ENCODE measurements around the gene MPC2. TPM values are rescaled to one million over a fixed set of nuclear protein-coding genes. Genes with fewer than 3 reads are reported as not detected.

Gene MPC2
- polyA plus RNA-seq, 3 donors = 14.2 to 70.3 (median 59.4) TPM

DNA sequence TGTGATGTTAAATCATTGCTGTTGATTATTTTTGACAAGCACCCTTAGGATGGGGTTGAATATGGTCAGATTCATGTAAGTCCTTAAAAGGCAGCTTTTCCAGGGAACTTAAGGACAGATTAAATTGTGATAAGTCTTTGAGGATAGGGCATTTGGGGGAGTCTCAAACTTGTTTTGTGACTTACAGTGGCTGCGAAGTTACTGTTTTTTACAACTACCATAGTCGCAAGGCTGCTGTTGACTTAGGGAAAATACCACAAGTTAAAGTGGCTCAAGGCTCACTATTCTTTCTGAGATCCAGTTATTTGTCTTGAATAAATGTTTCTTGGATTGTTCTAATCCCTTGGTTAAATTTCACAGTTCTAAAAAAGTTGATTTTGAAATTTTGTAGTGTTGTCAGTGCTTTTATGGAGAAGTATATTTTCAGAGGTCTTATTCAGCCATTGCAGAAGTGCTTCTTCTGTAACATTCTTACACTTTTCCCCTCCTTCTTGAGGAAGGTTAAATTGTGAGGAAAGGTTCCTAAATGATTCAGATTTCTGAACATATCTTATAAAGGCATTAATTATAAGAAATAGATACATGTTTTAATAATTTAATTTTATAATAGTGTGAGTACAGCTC, 47.0 kb upstream of the MPC2 start:
- H3K4me2 ChIP-seq (replicated peaks; ENCODE audit: extremely low read depth, low read length, poor library complexity, severe bottlenecking) = no peak overlapping the region
- peaks cover 6 to 44% of the 10 kb centered on the region in 2 donors for H3K36me3 ChIP-seq (replicated peaks in 1 of 2; ENCODE audit: control insufficient read depth in 1 of 2, insufficient read depth in 2 of 2, low read length in 2 of 2)
- no peaks in the 10 kb centered on the region for H3K27me3 ChIP-seq (ENCODE audit: control insufficient read depth in 2 of 2, insufficient read depth in 2 of 2, low read length in 2 of 2)
- H3K27me3 Mint-ChIP-seq (ENCODE audit: low read depth in 3 of 3) = peaks cover 0 to 2% (median 0%) of the 10 kb centered on the region in 3 donors
- H4K20me1 ChIP-seq (ENCODE audit: insufficient read depth, low read length) = no peaks in the 10 kb centered on the region
- no peak overlapping the region for H3K4me3 ChIP-seq (replicated peaks in 1 of 3; ENCODE audit: low read depth in 2 of 3, low read length in 3 of 3)
- H2AFZ ChIP-seq (ENCODE audit: insufficient read depth, low read depth, low read length, poor library complexity, severe bottlenecking) = no peak overlapping the region
- WGBS (ENCODE audit: insufficient coverage) = no CpG with 5 or more reads among the region's 2 CpGs
- H3K4me1 ChIP-seq (ENCODE audit: control insufficient read depth in 1 of 2, insufficient read depth in 2 of 2, low read length in 2 of 2) = no peaks in the 10 kb centered on the region
- H3K4me1 Mint-ChIP-seq = no peaks in the 10 kb centered on the region
- intact Hi-C loops (cut with micrococcal nuclease) = no loop called here
- H3K27ac ChIP-seq (ENCODE audit: low read depth in 1 of 2, low read length in 2 of 2) = no peak overlapping the region
- H3K4me3 Mint-ChIP-seq = no peak overlapping the region
- no peaks in the 10 kb centered on the region for H3K79me2 ChIP-seq (ENCODE audit: insufficient read depth, low read length)
- H3K9me3 Mint-ChIP-seq = peaks cover 0 to 3% (median 0%) of the 10 kb centered on the region in 7 donors
- TF ChIP-seq, protein P1, sequence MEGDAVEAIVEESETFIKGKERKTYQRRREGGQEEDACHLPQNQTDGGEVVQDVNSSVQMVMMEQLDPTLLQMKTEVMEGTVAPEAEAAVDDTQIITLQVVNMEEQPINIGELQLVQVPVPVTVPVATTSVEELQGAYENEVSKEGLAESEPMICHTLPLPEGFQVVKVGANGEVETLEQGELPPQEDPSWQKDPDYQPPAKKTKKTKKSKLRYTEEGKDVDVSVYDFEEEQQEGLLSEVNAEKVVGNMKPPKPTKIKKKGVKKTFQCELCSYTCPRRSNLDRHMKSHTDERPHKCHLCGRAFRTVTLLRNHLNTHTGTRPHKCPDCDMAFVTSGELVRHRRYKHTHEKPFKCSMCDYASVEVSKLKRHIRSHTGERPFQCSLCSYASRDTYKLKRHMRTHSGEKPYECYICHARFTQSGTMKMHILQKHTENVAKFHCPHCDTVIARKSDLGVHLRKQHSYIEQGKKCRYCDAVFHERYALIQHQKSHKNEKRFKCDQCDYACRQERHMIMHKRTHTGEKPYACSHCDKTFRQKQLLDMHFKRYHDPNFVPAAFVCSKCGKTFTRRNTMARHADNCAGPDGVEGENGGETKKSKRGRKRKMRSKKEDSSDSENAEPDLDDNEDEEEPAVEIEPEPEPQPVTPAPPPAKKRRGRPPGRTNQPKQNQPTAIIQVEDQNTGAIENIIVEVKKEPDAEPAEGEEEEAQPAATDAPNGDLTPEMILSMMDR (IDR thresholded peaks at IDR 0.05) = no peak
- peaks cover 38 to 45% of the 10 kb centered on the region in 2 donors for H3K36me3 Mint-ChIP-seq
- no peak overlapping the region for H3K27ac Mint-ChIP-seq
- no peak overlapping the region for H3K9ac ChIP-seq (ENCODE audit: insufficient read depth, low read length, poor library complexity, severe bottlenecking)
- no peaks in the 10 kb centered on the region for H3K9me3 ChIP-seq (replicated peaks in 1 of 2; ENCODE audit: control insufficient read depth in 1 of 2, insufficient read depth in 1 of 2, low read length in 2 of 2)
- no peak for DNase-seq

DNA sequence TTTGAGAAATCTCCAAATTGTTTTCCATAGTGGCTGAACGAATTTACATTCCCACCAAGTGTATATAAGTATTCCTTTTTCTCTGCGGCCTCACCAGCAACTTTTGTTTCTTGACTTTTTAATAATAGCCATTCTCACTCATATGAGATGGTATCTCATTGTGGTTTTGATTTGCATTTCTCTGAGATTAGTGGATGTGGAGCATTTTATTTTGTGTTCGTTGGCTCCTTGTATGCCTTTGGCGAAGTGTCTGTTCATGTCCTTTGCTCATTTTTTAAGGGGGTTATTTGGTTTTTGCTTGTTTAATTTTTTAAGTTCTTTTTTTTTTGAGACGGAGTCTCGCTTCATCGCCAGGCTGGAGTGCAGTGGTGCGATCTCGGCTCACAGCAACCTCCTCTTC, 45.1 kb upstream of the MPC2 start:
- Histone ChIP-seq H3K9ac (ENCODE audit: insufficient read depth, low read length, poor library complexity, severe bottlenecking) (no peak overlapping the region), H3K4me1 (ENCODE audit: control insufficient read depth in 1 of 2, insufficient read depth in 2 of 2, low read length in 2 of 2) (no peaks in the 10 kb centered on the region), H3K4me2 (replicated peaks; ENCODE audit: extremely low read depth, low read length, poor library complexity, severe bottlenecking) (no peak overlapping the region), H3K9me3 (replicated peaks in 1 of 2; ENCODE audit: control insufficient read depth in 1 of 2, insufficient read depth in 1 of 2, low read length in 2 of 2) (no peaks in the 10 kb centered on the region), H3K36me3 (replicated peaks in 1 of 2; ENCODE audit: control insufficient read depth in 1 of 2, insufficient read depth in 2 of 2, low read length in 2 of 2) (peaks cover 11 to 55% of the 10 kb centered on the region in 2 donors), H3K27me3 (ENCODE audit: control insufficient read depth in 2 of 2, insufficient read depth in 2 of 2, low read length in 2 of 2) (no peaks in the 10 kb centered on the region), H3K27ac (ENCODE audit: low read depth in 1 of 2, low read length in 2 of 2) (no peak overlapping the region), H4K20me1 (ENCODE audit: insufficient read depth, low read length) (no peaks in the 10 kb centered on the region), H3K4me3 (replicated peaks in 1 of 3; ENCODE audit: low read depth in 2 of 3, low read length in 3 of 3) (no peak overlapping the region), H2AFZ (ENCODE audit: insufficient read depth, low read depth, low read length, poor library complexity, severe bottlenecking) (no peak overlapping the region), H3K79me2 (ENCODE audit: insufficient read depth, low read length) (no peaks in the 10 kb centered on the region)
- no peak overlapping the region for H3K27ac Mint-ChIP-seq
- no peak for DNase-seq
- peaks cover 0 to 2% (median 0%) of the 10 kb centered on the region in 3 donors for H3K27me3 Mint-ChIP-seq (ENCODE audit: low read depth in 3 of 3)
- TF ChIP-seq, protein P1 (IDR thresholded peaks at IDR 0.05) = no peak
- H3K9me3 Mint-ChIP-seq = peaks cover 0 to 4% (median 2%) of the 10 kb centered on the region in 7 donors
- no peaks in the 10 kb centered on the region for H3K4me1 Mint-ChIP-seq
- intact Hi-C loops (cut with micrococcal nuclease) = no loop called here
- no peak overlapping the region for H3K4me3 Mint-ChIP-seq
- WGBS (ENCODE audit: insufficient coverage) = 100% methylated on average over 2 of the region's 9 CpGs
- peaks cover 43 to 51% of the 10 kb centered on the region in 2 donors for H3K36me3 Mint-ChIP-seq

All from CD14-positive monocyte (primary cell).